Activated naive CD4-positive, alpha-beta T cell treated with anti-CD3 and anti-CD28 coated beads for 36 hours (primary cell): ENCODE data around the gene ANO4. TPM values are rescaled to one million over a fixed set of nuclear protein-coding genes. Genes with fewer than 3 reads are reported as not detected.
"Not testable (repeated sequence)": the region's sequence is repeated elsewhere in the genome, so short reads cannot be mapped to it uniquely, and the experiment has no call there.

Source experiments
- CTCF ChIA-PET: fragments of 350-600 bp; sonication (Branson Sonifier 250); formaldehyde crosslinking; loops from one replicate; lab custom pipeline; 2021; ENCODE audit warnings: antibody characterized with exemption; lab: Charles Lee
- DNase-seq: peaks from one replicate; pipeline ENCODE4 v3.0.0-alpha.2; 2020
- H3K27ac Mint-ChIP-seq: one replicate; pipeline ENCODE4 v1.8.0; 2021; ENCODE audit warnings: mild to moderate bottlenecking, mixed read lengths
- H3K27me3 Mint-ChIP-seq: one replicate; pipeline ENCODE4 v1.8.0; 2021; ENCODE audit warnings: low read depth, mixed read lengths
- H3K36me3 Mint-ChIP-seq: one replicate; pipeline ENCODE4 v1.8.0; 2021; ENCODE audit warnings: low read depth, mixed read lengths
- H3K4me1 Mint-ChIP-seq: one replicate; pipeline ENCODE4 v1.8.0; 2021; ENCODE audit warnings: low read depth, mixed read lengths
- H3K4me3 Mint-ChIP-seq: one replicate; pipeline ENCODE4 v1.8.0; 2021; ENCODE audit warnings: mild to moderate bottlenecking, moderate library complexity, mixed read lengths
- H3K9me3 Mint-ChIP-seq: one replicate; pipeline ENCODE4 v1.8.0; 2021; ENCODE audit warnings: mixed read lengths
- intact Hi-C: fragments of 100-400 bp; cut with micrococcal nuclease; formaldehyde crosslinking; loops from one replicate; pipeline ENCODE4 v1.15.1; 2023
- total RNA-seq, 2 experiments: library from RNA; stranded (reverse); gene quantifications; one replicate each; pipeline ENCODE4 v1.2.3, GENCODE V29; 2021

ANO4 gene
- total RNA-seq, 2 experiments from 2014 or later = not detected

DNA sequence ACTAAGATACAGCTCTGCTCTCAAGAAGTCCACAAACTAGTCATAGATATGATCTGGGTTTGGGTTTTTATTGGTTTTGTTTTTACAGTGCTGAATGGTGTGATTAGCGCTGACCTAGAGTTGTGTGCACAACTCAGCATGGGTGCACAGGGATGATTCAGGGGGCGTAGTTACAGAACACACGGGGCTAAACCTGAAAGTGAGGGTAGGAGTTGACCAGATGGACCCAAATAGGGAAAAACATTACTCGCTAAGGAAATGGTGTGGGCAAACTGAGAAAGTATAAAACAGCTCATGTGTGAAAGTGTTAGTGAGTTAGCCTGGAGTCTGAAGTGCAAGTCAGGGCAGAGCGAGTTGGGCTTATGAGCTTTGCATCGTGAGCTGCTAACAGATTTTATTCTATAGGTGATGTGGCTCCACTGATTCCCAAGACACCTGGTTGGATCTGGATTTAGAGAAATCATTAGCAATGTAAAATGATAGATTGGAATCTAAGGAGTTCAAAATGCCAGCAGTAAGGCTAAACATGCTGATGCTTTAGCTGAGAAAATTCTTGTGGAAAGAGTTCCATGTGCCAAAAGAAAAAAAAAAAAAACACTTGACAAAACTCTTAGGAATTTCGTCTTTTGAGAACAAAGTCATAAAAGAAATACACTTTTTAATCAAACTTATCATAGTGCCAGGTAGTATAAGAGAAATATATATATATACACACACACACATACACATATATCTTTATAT is 280.5 kb downstream of the ANO4 start:
- Mint-ChIP-seq H3K4me1 (no peaks in the 10 kb centered on the region), H3K27me3 (no peaks in the 10 kb centered on the region), H3K36me3 (no peaks in the 10 kb centered on the region), H3K27ac (no peak overlapping the region), H3K4me3 (no peak overlapping the region), H3K9me3 (peaks cover 2% of the 10 kb centered on the region)
- DNase-seq = no peak
- CTCF ChIA-PET = no interaction called here
- intact Hi-C loops = no loop called here

DNA sequence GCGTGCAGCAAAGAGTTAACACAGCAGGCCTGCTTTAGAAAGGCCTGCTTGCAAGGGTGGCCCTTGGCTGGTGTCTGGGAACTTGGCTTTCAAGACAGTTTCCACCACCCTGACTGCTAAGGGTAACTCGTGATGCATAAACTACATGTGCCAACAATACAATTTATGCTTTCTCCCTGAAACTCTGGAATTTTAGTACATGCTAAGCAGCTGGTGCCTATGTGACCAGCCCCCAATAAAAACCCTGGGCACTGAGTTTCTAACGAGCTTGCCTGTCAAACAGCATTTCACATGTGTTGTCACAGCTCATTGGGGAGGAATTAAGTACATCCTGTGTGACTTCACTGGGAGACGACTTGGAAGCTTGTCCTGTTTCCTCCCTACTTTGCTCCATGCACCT is 282.3 kb downstream of the ANO4 start:
- no peaks in the 10 kb centered on the region for H3K36me3 Mint-ChIP-seq
- peaks cover 1% of the 10 kb centered on the region for H3K9me3 Mint-ChIP-seq
- DNase-seq = no peak
- no peaks in the 10 kb centered on the region for H3K27me3 Mint-ChIP-seq
- no peak overlapping the region for H3K27ac Mint-ChIP-seq
- no peak overlapping the region for H3K4me3 Mint-ChIP-seq
- H3K4me1 Mint-ChIP-seq = no peaks in the 10 kb centered on the region
- intact Hi-C loops = no loop called here
- CTCF ChIA-PET = no interaction called here

DNA sequence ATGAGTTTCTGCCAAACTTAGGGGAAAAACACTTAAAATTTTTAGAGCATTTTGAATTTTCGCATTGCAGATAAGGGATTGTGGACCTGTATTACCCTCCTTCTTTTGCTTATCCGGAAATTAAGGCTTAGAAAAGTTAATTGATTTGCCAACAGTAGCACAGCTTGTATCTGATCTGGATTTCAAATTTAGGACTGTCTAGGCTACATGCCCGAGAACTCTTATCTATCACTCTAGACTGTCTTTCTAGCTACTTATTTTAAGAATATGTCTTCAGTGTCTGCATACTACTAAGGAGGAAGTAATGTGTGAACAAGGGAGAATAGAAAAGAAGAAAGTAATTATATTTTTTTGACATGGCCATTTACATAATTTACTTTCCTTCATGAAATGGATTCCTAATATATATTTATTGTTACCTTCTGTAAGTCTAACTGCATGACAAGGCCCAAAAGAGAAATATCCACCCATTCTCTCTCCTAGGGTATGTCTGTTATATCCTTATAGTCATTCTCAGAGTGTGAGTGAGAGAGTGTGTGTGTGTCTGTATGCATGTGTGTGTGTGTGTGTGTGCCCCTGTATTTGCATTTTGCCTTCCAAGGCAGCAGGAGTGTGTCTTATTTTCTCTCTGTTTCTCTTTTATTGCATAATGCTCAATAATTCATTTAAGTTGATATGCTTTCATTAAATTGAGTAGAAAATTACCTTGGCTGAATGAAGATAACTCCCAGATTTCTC is 283.4 kb downstream of the ANO4 start:
- Mint-ChIP-seq H3K9me3 (no peaks in the 10 kb centered on the region), H3K4me1 (no peaks in the 10 kb centered on the region), H3K27ac (no peak overlapping the region), H3K27me3 (no peaks in the 10 kb centered on the region), H3K4me3 (no peak overlapping the region), H3K36me3 (no peaks in the 10 kb centered on the region)
- DNase-seq = no peak
- CTCF ChIA-PET = no interaction called here
- intact Hi-C loops = no loop called here

DNA sequence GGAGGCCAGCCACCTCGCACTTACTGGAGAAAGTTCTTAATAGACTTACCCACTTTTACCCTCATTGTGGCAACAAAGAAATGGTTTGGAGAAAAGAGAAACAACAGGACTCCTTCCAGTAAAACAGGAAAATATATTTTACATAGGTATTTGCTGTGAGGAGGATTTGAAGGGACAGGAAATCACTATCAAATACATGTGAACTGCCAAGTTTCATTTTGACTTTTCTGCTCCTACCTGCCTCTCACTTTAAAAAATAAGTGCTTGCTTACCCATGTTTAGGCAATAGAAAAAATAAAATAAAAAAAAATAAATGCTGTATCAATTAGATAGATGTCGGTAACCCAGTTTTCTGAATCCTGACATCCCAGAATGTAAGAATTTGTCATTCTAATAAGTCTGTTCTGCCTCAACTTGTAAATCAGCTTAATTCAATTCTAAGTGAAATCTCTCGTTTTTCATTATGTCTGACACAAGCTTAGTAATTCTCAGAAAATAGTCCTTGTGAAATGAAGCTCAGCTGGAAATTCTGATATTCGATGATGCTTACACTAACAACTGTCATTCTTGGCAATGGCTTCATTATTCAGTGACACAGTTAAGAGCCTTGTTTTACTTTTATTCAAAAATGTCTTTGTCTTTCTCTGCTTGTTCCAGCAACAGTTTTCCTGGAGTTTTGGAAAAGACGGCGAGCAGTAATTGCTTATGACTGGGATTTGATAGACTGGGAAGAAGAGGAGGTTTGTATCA is 284.1 kb downstream of the ANO4 start:
- DNase-seq = no peak
- no peak overlapping the region for H3K4me3 Mint-ChIP-seq
- H3K36me3 Mint-ChIP-seq = no peaks in the 10 kb centered on the region
- H3K9me3 Mint-ChIP-seq = no peaks in the 10 kb centered on the region
- no peaks in the 10 kb centered on the region for H3K27me3 Mint-ChIP-seq
- CTCF ChIA-PET = no interaction called here
- no peaks in the 10 kb centered on the region for H3K4me1 Mint-ChIP-seq
- no peak overlapping the region for H3K27ac Mint-ChIP-seq
- intact Hi-C loops = no loop called here

DNA sequence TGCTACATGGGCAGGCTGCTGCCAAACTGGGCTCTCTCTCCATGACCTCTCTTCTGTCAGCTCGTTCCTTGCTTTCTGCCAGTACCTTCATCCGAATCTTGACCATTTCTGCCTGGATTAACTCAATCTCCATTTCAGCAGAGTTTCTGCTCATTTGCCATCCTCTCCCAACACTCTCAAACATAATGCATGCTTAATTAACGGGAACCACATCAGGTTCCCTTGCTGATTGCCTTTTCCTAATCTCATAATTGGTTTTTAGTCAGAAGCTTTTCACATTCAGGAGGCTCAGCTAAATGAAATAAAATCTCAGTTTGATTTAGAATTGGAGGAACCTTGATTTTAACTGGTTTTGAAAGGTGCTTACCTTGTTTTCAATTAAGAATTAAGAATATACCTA is 288.1 kb downstream of the ANO4 start:
- intact Hi-C loops = no loop called here
- H3K27ac Mint-ChIP-seq = no peak overlapping the region
- H3K27me3 Mint-ChIP-seq = peaks cover 2% of the 10 kb centered on the region
- H3K4me1 Mint-ChIP-seq = no peaks in the 10 kb centered on the region
- H3K9me3 Mint-ChIP-seq = no peaks in the 10 kb centered on the region
- CTCF ChIA-PET = interaction anchor here (0.7 kb wide), 1 partner anchor 90 kb away, joined by 3 read pairs; no protein-coding TSS in a partner anchor
- H3K4me3 Mint-ChIP-seq = no peak overlapping the region
- DNase-seq = no peak
- no peaks in the 10 kb centered on the region for H3K36me3 Mint-ChIP-seq

DNA sequence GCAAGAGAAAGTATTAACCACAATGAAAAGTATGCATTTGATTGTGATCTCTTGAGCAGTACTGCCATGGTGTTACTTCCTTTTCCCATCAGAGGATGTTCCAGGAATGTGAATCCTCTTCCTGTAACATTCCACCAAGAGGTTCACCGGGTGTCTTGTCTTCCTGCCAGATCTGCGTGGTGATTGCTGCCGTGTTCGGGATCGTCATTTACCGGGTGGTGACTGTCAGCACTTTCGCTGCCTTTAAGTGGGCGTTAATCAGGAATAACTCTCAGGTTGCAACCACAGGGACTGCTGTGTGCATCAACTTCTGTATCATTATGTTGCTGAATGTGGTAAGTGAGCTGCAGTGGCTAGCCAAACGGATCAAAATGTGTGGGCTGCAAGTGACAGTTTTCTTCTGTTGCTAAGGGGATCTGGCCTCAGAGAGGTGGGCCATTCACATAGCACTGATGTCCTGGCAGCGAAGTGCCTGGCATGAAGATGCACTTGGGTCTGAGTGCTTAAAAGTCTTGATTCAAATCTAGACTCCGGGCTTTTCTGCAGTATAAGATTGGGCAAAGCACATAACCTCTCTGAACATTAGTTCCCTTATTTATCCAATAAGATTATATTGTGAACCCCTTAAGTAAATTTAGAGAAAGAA is 292.0 kb downstream of the ANO4 start:
- Mint-ChIP-seq H3K4me1 (no peaks in the 10 kb centered on the region), H3K4me3 (no peak overlapping the region), H3K9me3 (no peaks in the 10 kb centered on the region), H3K27me3 (peaks cover 2% of the 10 kb centered on the region), H3K36me3 (no peaks in the 10 kb centered on the region), H3K27ac (no peak overlapping the region)
- DNase-seq = no peak
- CTCF ChIA-PET = no interaction called here
- intact Hi-C loops = no loop called here

DNA sequence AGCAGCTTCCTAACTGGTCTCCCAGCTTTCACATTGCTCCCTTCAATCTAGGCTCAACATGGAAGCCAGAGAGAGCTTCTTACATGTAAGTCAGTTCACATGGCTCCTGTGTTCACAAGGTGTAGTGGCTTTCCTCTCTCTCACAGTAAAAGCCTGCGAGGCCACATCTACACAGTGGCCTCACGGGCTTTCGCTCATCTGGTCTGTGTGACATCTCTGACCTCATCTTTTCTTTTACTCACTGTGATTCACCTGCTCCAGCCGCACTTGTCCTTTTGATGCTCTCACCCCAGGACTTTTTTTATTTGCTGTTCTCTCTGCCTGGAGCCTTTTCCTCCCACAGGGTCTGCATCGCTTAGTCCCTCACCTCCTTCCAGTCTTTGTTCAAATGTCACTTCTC is 293.3 kb downstream of the ANO4 start:
- H3K27ac Mint-ChIP-seq = no peak overlapping the region
- DNase-seq = no peak
- intact Hi-C loops = no loop called here
- H3K4me1 Mint-ChIP-seq = no peaks in the 10 kb centered on the region
- no peaks in the 10 kb centered on the region for H3K9me3 Mint-ChIP-seq
- no peak overlapping the region for H3K4me3 Mint-ChIP-seq
- H3K36me3 Mint-ChIP-seq = no peaks in the 10 kb centered on the region
- H3K27me3 Mint-ChIP-seq = peaks cover 2% of the 10 kb centered on the region
- CTCF ChIA-PET = no interaction called here

DNA sequence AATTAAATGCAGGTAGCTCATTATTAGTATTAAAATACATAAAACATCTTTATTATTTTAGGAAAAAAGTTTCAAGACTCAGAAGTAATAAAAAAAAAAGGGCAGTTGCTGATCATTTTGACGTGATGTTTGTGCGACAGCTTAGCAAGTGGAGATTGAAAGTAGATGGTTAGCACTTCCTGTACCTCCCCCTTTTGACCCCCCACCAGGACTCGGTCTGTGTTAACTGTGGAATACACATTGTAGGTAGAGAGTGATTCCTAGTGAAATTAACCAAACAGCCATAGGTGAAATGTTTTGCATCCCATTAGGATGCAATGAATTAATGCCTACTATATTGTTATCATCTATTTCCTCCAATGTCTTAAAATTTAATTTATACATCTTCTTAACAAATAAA is 294.7 kb downstream of the ANO4 start:
- CTCF ChIA-PET = interaction anchor here (0.7 kb wide), 1 partner anchor 9 kb away, joined by 3 read pairs; no protein-coding TSS in a partner anchor
- Mint-ChIP-seq H3K9me3 (no peaks in the 10 kb centered on the region), H3K4me1 (no peaks in the 10 kb centered on the region)

DNA sequence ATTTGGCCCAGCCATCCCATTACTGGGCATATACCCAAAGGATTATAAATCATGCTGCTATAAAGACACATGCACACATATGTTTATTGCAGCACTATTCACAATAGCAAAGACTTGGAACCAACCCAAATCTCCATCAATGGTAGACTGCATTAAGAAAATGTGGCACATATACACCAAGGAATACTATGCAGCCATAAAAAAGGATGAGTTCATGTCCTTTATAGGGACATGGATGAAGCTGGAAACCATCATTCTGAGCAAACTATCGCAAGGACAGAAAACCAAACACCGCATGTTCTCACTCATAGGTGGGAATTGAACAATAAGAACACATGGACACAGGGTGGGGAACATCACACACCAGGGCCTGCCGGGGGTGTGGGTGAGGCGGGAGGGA is 295.6 kb downstream of the ANO4 start:
- intact Hi-C loops, H3K27ac Mint-ChIP-seq, H3K36me3 Mint-ChIP-seq, H3K27me3 Mint-ChIP-seq, CTCF ChIA-PET, H3K4me1 Mint-ChIP-seq, DNase-seq, H3K4me3 Mint-ChIP-seq, H3K9me3 Mint-ChIP-seq: not testable (repeated sequence)

More for the DNA sequence above, 294.7 kb downstream of the ANO4 start:
- intact Hi-C loops = no loop called here
- no peak for DNase-seq
- H3K27ac Mint-ChIP-seq = no peak overlapping the region
- H3K27me3 Mint-ChIP-seq = no peaks in the 10 kb centered on the region
- H3K4me3 Mint-ChIP-seq = no peak overlapping the region
- H3K36me3 Mint-ChIP-seq = no peaks in the 10 kb centered on the region

DNA sequence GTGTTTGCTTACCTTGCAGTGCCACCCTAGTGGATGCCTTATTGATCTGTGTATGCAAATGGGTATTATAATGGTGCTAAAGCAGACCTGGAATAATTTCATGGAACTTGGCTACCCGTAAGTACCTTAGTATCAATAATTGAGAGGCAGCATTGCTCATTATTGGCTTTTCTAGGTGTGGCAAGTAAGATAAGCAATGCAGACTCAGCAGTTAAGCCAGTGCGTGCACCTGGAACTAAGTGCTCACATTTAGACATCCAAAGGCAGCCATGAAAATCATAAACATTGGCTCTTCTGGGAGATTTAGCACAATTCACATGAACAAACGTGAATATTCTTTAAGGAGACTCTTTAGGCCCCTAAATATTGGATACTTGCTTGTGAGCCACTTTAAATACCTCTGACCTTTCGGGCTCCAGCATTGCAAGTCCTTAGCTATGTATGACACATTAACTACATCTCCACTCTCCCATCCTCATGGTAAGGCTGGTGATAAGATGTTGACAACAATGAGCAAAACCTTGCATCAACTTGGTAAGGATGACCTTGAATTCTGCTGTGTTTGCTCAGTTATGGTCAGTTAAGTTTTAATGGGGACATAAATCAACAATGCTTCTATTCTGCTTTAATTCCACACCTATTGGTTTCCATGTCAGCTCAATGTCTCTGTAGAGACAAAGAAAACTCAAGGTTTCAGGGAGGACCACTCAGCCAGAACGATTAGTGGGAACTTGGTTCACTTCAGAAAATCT is 303.4 kb downstream of the ANO4 start:
- H3K9me3 Mint-ChIP-seq = no peaks in the 10 kb centered on the region
- H3K27me3 Mint-ChIP-seq = no peaks in the 10 kb centered on the region
- H3K36me3 Mint-ChIP-seq = no peaks in the 10 kb centered on the region

DNA sequence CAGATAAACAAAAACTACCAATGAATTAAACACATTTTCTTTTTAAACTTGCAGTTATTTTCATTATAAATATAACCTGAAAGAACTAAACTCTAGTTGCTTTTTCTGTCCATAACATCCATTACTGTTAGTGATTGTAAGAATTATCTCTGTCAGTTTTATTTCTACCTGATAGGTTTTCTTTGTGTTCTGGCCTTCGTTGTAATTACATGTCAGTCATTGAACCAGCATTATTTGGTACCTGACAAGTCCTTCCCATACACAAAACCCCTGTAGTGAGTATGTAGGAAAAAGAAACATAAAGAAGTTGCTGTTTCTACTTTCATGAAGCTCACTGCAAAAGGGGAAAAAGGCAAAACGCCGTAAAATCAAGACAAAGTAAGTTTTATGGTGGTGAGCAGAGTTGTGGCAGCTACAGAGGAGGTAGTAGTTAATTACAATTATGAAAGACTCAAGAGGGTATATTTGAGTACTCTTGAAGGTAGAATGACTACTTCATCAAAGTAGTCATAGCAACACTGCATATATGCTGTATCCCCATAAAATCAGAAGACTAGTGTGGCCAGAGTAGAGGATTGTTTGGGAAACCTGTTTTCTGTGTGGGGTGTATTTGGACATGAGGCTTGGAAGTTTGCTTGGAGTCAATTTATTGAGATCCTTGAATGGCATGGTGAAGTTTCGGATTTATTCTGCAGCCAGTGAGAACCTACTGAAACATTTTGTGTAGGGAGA is 312.6 kb downstream of the ANO4 start:
- peaks cover 2% of the 10 kb centered on the region for H3K27me3 Mint-ChIP-seq

More for the DNA sequence above, 303.4 kb downstream of the ANO4 start:
- no peak overlapping the region for H3K27ac Mint-ChIP-seq
- H3K4me1 Mint-ChIP-seq = no peaks in the 10 kb centered on the region
- H3K4me3 Mint-ChIP-seq = no peak overlapping the region
- CTCF ChIA-PET = interaction anchor here (0.9 kb wide), 1 partner anchor 9 kb away, joined by 3 read pairs; no protein-coding TSS in a partner anchor
- DNase-seq = no peak
- intact Hi-C loops = no loop called here

More for the DNA sequence above, 312.6 kb downstream of the ANO4 start:
- Mint-ChIP-seq H3K9me3 (no peaks in the 10 kb centered on the region), H3K27ac (no peak overlapping the region), H3K36me3 (no peaks in the 10 kb centered on the region), H3K4me3 (no peak overlapping the region), H3K4me1 (no peaks in the 10 kb centered on the region)
- intact Hi-C loops = no loop called here
- CTCF ChIA-PET = no interaction called here
- DNase-seq = no peak
